HEK293 (cell line): Measurements from ENCODE around the gene CACNA1E.

ENCODE experiments used
- CTCF ChIA-PET: fragments of 350-600 bp; formaldehyde crosslinking; extraction: SDS; loops from one replicate; lab custom pipeline; 2021; ENCODE audit warnings: antibody characterized with exemption; lab: Yijun Ruan, JAX
- POLR2A ChIA-PET: fragments of 300-600 bp; formaldehyde crosslinking; extraction: SDS; loops from one replicate; lab custom pipeline; 2020; ENCODE audit warnings: antibody characterized with exemption, inconsistent platforms; lab: Yijun Ruan, JAX
- H3K27ac ChIP-seq: fragments of 200-500 bp; sonication (Bioruptor generic); 2 replicates; pipeline ENCODE4 v1.5.1; 2014; ENCODE audit warnings: low read depth, low read length, control low read depth, inconsistent platforms; ENCODE audit errors: extremely low read depth
- H3K36me3 ChIP-seq, 2 experiments: fragments of 200-500 bp in 1 of 2; sonication (Bioruptor generic) in 1 of 2; 1 replicate in 1 of 2; 2 replicates in 1 of 2; pipeline ENCODE4 v1.5.1; 2014 to 2017; ENCODE audit warnings: inconsistent platforms in 2 of 2, low read length in 2 of 2; ENCODE audit not compliant: control insufficient read depth in 2 of 2, insufficient read depth in 1 of 2
- H3K4me1 ChIP-seq: fragments of 200-500 bp; sonication (Bioruptor generic); 2 replicates; pipeline ENCODE4 v1.5.1; 2014; ENCODE audit warnings: mild to moderate bottlenecking, low read length, inconsistent platforms; ENCODE audit not compliant: control insufficient read depth, insufficient read depth
- H3K4me3 ChIP-seq: 2 replicates; pipeline ENCODE4 v1.5.1; 2011; ENCODE audit warnings: low read depth, mild to moderate bottlenecking, control low read depth, low read length, moderate library complexity
- H3K9me3 ChIP-seq: fragments of 200-500 bp; sonication (Bioruptor generic); 2 replicates; pipeline ENCODE4 v1.5.1; 2014; ENCODE audit warnings: low read depth, low read length, inconsistent platforms; ENCODE audit not compliant: control insufficient read depth, insufficient read depth
- GLIS1 ChIP-seq: fragments of 450-650 bp; formaldehyde crosslinking; IDR thresholded peaks from 2 replicates; pipeline ENCODE4 v1.5.1; 2016; ENCODE audit warnings: missing biosample characterization, missing genetic modification characterization
- GLIS2 ChIP-seq: fragments of 450-650 bp; formaldehyde crosslinking; IDR thresholded peaks from 2 replicates; pipeline ENCODE4 v1.5.1; 2016; ENCODE audit warnings: missing biosample characterization, missing genetic modification characterization
- HIC1 ChIP-seq: fragments of 450-650 bp; formaldehyde crosslinking; IDR thresholded peaks from 2 replicates; pipeline ENCODE4 v1.5.1; 2016; ENCODE audit warnings: missing biosample characterization, missing genetic modification characterization
- INSM2 ChIP-seq: fragments of 450-650 bp; formaldehyde crosslinking; IDR thresholded peaks from 2 replicates; pipeline ENCODE4 v1.5.1; 2016; ENCODE audit warnings: missing biosample characterization, missing genetic modification characterization
- MYNN ChIP-seq: fragments of 450-650 bp; formaldehyde crosslinking; IDR thresholded peaks from 2 replicates; pipeline ENCODE4 v1.5.1; 2016; ENCODE audit warnings: missing biosample characterization, missing genetic modification characterization, borderline replicate concordance
- MZF1 ChIP-seq: fragments of 450-650 bp; formaldehyde crosslinking; IDR thresholded peaks from 2 replicates; pipeline ENCODE4 v1.5.1; 2017; ENCODE audit warnings: missing biosample characterization, missing genetic modification characterization, borderline replicate concordance
- OSR2 ChIP-seq: fragments of 450-650 bp; formaldehyde crosslinking; IDR thresholded peaks from 2 replicates; pipeline ENCODE4 v1.5.1; 2016; ENCODE audit warnings: missing biosample characterization, missing genetic modification characterization
- ZFP3 ChIP-seq: fragments of 450-650 bp; formaldehyde crosslinking; IDR thresholded peaks from 2 replicates; pipeline ENCODE4 v1.5.1; 2016; ENCODE audit warnings: low read depth, missing biosample characterization, missing genetic modification characterization
- ZIC2 ChIP-seq: fragments of 450-650 bp; formaldehyde crosslinking; IDR thresholded peaks from 2 replicates; pipeline ENCODE4 v1.5.1; 2016; ENCODE audit warnings: missing biosample characterization, missing genetic modification characterization
- ZNF114 ChIP-seq: fragments of 450-650 bp; formaldehyde crosslinking; IDR thresholded peaks from 2 replicates; pipeline ENCODE4 v1.5.0; 2017; ENCODE audit warnings: missing biosample characterization, missing genetic modification characterization
- ZNF146 ChIP-seq: fragments of 450-650 bp; formaldehyde crosslinking; IDR thresholded peaks from 2 replicates; pipeline ENCODE4 v1.5.1; 2016; ENCODE audit warnings: missing biosample characterization, missing genetic modification characterization
- ZNF169 ChIP-seq: fragments of 450-650 bp; formaldehyde crosslinking; IDR thresholded peaks from 2 replicates; pipeline ENCODE4 v1.5.1; 2016; ENCODE audit warnings: missing biosample characterization, missing genetic modification characterization
- ZNF174 ChIP-seq: fragments of 450-650 bp; formaldehyde crosslinking; IDR thresholded peaks from 2 replicates; pipeline ENCODE4 v1.5.0; 2017; ENCODE audit warnings: missing biosample characterization, mild to moderate bottlenecking, missing genetic modification characterization
- ZNF202 ChIP-seq: fragments of 450-650 bp; formaldehyde crosslinking; IDR thresholded peaks from 2 replicates; pipeline ENCODE4 v1.5.1; 2016; ENCODE audit warnings: missing biosample characterization, missing genetic modification characterization, borderline replicate concordance
- ZNF292 ChIP-seq: fragments of 450-650 bp; formaldehyde crosslinking; IDR thresholded peaks from 2 replicates; pipeline ENCODE4 v1.5.1; 2016; ENCODE audit warnings: low read depth, missing biosample characterization, missing genetic modification characterization, borderline replicate concordance
- ZNF350 ChIP-seq: fragments of 450-650 bp; formaldehyde crosslinking; IDR thresholded peaks from 2 replicates; pipeline ENCODE4 v1.5.0; 2017; ENCODE audit warnings: missing biosample characterization, mild to moderate bottlenecking, missing genetic modification characterization
- ZNF391 ChIP-seq: fragments of 450-650 bp; formaldehyde crosslinking; IDR thresholded peaks from 2 replicates; pipeline ENCODE4 v1.5.1; 2016; ENCODE audit warnings: low read depth, missing biosample characterization, missing genetic modification characterization, borderline replicate concordance
- ZNF394 ChIP-seq: fragments of 450-650 bp; formaldehyde crosslinking; IDR thresholded peaks from 2 replicates; pipeline ENCODE4 v1.5.1; 2016; ENCODE audit warnings: missing biosample characterization, missing genetic modification characterization, mild to moderate bottlenecking, moderate library complexity, borderline replicate concordance
- ZNF501 ChIP-seq: fragments of 450-650 bp; formaldehyde crosslinking; IDR thresholded peaks from 2 replicates; pipeline ENCODE4 v1.5.1; 2016; ENCODE audit warnings: missing biosample characterization, missing genetic modification characterization
- ZNF529 ChIP-seq: fragments of 450-650 bp; formaldehyde crosslinking; IDR thresholded peaks from 2 replicates; pipeline ENCODE4 v1.5.1; 2017; ENCODE audit warnings: missing genetic modification characterization, missing biosample characterization; ENCODE audit not compliant: insufficient replicate concordance
- ZNF585B ChIP-seq: fragments of 450-650 bp; formaldehyde crosslinking; IDR thresholded peaks from 2 replicates; pipeline ENCODE4 v1.5.1; 2016; ENCODE audit warnings: missing biosample characterization, missing genetic modification characterization
- ZNF629 ChIP-seq: fragments of 450-650 bp; formaldehyde crosslinking; IDR thresholded peaks from 2 replicates; pipeline ENCODE4 v1.5.1; 2017; ENCODE audit warnings: missing biosample characterization, missing genetic modification characterization
- ZNF660 ChIP-seq: fragments of 450-650 bp; IDR thresholded peaks from 2 replicates; pipeline ENCODE4 v1.5.1; 2018; ENCODE audit warnings: missing biosample characterization, mild to moderate bottlenecking, missing genetic modification characterization
- ZNF677 ChIP-seq: fragments of 450-650 bp; IDR thresholded peaks from 2 replicates; pipeline ENCODE4 v1.5.0; 2018; ENCODE audit warnings: missing biosample characterization, mild to moderate bottlenecking, missing genetic modification characterization, moderate library complexity
- ZNF792 ChIP-seq: fragments of 450-650 bp; formaldehyde crosslinking; IDR thresholded peaks from 2 replicates; pipeline ENCODE4 v1.5.1; 2016; ENCODE audit warnings: missing biosample characterization, missing genetic modification characterization
- ZSCAN30 ChIP-seq: fragments of 450-650 bp; IDR thresholded peaks from 2 replicates; pipeline ENCODE4 v1.5.1; 2018; ENCODE audit warnings: missing biosample characterization, mild to moderate bottlenecking, missing genetic modification characterization, moderate library complexity
- TF ChIP-seq, protein P1 (sequence below): fragments of 450-650 bp; formaldehyde crosslinking; IDR thresholded peaks from 2 replicates; pipeline ENCODE4 v1.5.1; 2016; ENCODE audit warnings: missing biosample characterization, missing genetic modification characterization
- TF ChIP-seq, protein P2 (sequence below): sonication (generic); formaldehyde crosslinking; IDR thresholded peaks from 2 replicates; pipeline ENCODE4 v1.8.1; 2022; ENCODE audit warnings: mild to moderate bottlenecking, moderate library complexity, missing genetic modification reagents

CACNA1E gene

DNA sequence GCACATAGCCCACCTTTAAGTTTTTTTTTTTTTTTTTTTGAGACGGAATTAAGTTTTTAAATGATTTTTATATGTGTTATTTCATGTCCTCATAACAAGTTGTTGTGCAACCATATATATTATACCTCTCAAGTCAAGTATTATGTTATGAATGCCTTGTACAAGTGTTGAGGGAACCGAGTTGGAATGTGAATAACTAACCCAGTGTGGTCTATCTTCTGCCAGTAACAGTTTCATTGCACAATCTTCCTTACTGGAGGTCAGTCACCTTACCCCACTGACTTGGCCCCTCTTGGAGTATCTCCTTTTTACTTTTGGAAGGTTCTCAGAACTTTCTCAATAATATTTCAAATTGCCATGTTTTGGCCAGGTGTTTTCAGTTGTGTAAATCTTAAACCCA, 201.9 kb downstream of the CACNA1E start:
- Histone ChIP-seq H3K27ac (no peak overlapping the region), H3K36me3 (no peaks in the 10 kb centered on the region), H3K4me1 (no peaks in the 10 kb centered on the region), H3K4me3 (no peak overlapping the region), H3K9me3 (no peaks in the 10 kb centered on the region)
- POLR2A ChIA-PET, result no interaction called here
- CTCF ChIA-PET, result no interaction called here
- TF ChIP-seq ZNF501 (tag by site-specific recombination), result no peak
- no peak for TF ChIP-seq ZNF629 (tag by site-specific recombination)
- TF ChIP-seq GLIS1 (tag by site-specific recombination), result no peak
- no peak for TF ChIP-seq OSR2 (tag by site-specific recombination)
- TF ChIP-seq ZNF792 (tag by site-specific recombination), result no peak
- no peak for TF ChIP-seq MZF1 (tag by site-specific recombination)
- TF ChIP-seq ZNF391 (tag by site-specific recombination), result no peak
- TF ChIP-seq ZNF350 (tag by site-specific recombination), result no peak
- no peak for TF ChIP-seq ZIC2
- TF ChIP-seq ZNF114 (tag by site-specific recombination), result no peak
- TF ChIP-seq, protein P1, sequence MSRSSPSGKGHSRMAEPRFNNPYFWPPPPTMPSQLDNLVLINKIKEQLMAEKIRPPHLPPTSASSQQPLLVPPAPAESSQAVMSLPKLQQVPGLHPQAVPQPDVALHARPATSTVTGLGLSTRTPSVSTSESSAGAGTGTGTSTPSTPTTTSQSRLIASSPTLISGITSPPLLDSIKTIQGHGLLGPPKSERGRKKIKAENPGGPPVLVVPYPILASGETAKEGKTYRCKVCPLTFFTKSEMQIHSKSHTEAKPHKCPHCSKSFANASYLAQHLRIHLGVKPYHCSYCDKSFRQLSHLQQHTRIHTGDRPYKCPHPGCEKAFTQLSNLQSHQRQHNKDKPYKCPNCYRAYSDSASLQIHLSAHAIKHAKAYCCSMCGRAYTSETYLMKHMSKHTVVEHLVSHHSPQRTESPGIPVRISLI, result no peak
- TF ChIP-seq INSM2 (tag by site-specific recombination), result no peak
- no peak for TF ChIP-seq ZNF169 (tag by site-specific recombination)
- TF ChIP-seq ZFP3 (tag by site-specific recombination), result no peak
- TF ChIP-seq ZNF585B (tag by site-specific recombination), result no peak
- no peak for TF ChIP-seq GLIS2 (tag by site-specific recombination)
- TF ChIP-seq ZNF529 (tag by site-specific recombination), result no peak
- no peak for TF ChIP-seq ZNF394 (tag by site-specific recombination)
- TF ChIP-seq ZNF202 (tag by site-specific recombination), result no peak

DNA sequence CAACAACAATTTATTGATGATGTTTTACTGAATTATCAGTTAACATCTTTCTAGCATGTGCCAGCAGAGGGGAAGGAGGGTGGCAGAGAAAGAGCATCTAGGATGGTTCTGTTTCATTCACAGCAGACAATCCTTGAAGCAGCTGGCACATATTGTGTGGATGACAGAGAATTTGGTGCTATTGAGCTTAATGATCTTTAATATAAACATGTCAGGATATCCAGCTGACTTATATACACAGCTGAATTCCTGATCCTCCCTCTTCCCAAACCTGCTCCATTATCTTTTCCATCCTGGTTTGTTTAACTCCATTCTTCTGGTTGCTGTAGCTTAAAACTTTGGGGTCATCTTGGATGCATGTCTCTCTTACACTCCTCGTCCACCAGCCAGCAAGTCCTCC, 218.6 kb downstream of the CACNA1E start:
- POLR2A ChIA-PET, result no interaction called here
- CTCF ChIA-PET, result interaction anchor here (1.2 to 1.8 kb wide), 2 partner anchors 235 to 709 kb away, joined by 3 to 6 read pairs; no protein-coding TSS in a partner anchor
- no peak overlapping the region for H3K4me3 ChIP-seq

More for the DNA sequence above, 218.6 kb downstream of the CACNA1E start:
- Histone ChIP-seq H3K4me1 (no peaks in the 10 kb centered on the region), H3K27ac (no peak overlapping the region), H3K36me3 (no peaks in the 10 kb centered on the region), H3K9me3 (no peaks in the 10 kb centered on the region)
- TF ChIP-seq ZNF501 (tag by site-specific recombination) (no peak), ZNF677 (tag by site-specific recombination) (no peak), ZNF660 (tag by site-specific recombination) (no peak), ZSCAN30 (no peak), ZNF146 (tag by site-specific recombination) (no peak), ZNF292 (tag by site-specific recombination) (no peak), HIC1 (tag by site-specific recombination) (no peak), MYNN (tag by site-specific recombination) (no peak), ZNF174 (tag by site-specific recombination) (no peak)
- TF ChIP-seq, protein P2, sequence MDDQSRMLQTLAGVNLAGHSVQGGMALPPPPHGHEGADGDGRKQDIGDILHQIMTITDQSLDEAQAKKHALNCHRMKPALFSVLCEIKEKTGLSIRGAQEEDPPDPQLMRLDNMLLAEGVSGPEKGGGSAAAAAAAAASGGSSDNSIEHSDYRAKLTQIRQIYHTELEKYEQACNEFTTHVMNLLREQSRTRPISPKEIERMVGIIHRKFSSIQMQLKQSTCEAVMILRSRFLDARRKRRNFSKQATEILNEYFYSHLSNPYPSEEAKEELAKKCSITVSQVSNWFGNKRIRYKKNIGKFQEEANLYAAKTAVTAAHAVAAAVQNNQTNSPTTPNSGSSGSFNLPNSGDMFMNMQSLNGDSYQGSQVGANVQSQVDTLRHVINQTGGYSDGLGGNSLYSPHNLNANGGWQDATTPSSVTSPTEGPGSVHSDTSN (CRISPR knock-in tag), result no peak
